ENCODE results near the gene PACS2. TPM values are rescaled to one million over a fixed set of nuclear protein-coding genes. Genes with fewer than 3 reads are reported as not detected.

The PACS2 gene
- polyA plus RNA-seq, 3 donors = 40.6 to 82.1 (median 56.0) TPM

GRCh38 chr14:105307052-105307727 is 7.4 kb upstream of the PACS2 start:
- H3K27ac ChIP-seq (ENCODE audit: low read depth, low read length) = no peak overlapping the region
- WGBS, 3 donors = 85 to 89% (median 87%) methylated on average over 4 of the region's 4 CpGs

- 46 to 95% (median 95%) methylated on average over 8 of the region's 8 CpGs for WGBS, 3 donors
- H3K27ac ChIP-seq (ENCODE audit: low read depth, low read length) = no peak overlapping the region
These were observed 5.2 kb upstream of the PACS2 start for GRCh38 chr14:105309371-105309770.

GRCh38 chr14:105311838-105312237 is 2.7 kb upstream of the PACS2 start:
- WGBS, 3 donors = 80 to 86% (median 84%) methylated on average over 12 of the region's 12 CpGs
- H3K27ac ChIP-seq (ENCODE audit: low read depth, low read length) = no peak overlapping the region

GRCh38 chr14:105312973-105313372 is 1.6 kb upstream of the PACS2 start:
- 90 to 93% (median 91%) methylated on average over 13 of the region's 13 CpGs for WGBS, 3 donors
- H3K27ac ChIP-seq (ENCODE audit: low read depth, low read length) = no peak overlapping the region

- 14 to 19% (median 14%) methylated on average over 43 to 48 of the region's 48 CpGs for WGBS, 3 donors
- H3K27ac ChIP-seq (ENCODE audit: low read depth, low read length) = peak overlapping the region; percentile 77
These were observed 914 bp upstream of the PACS2 start for GRCh38 chr14:105313381-105314286.

GRCh38 chr14:105315211-105315721 is 718 bp downstream of the PACS2 start:
- 0 to 1% (median 1%) methylated on average over 44 to 54 of the region's 54 CpGs for WGBS, 3 donors
- H3K27ac ChIP-seq (ENCODE audit: low read depth, low read length) = no peak overlapping the region

- H3K27ac ChIP-seq (ENCODE audit: low read depth, low read length) = no peak overlapping the region
- 40 to 55% (median 49%) methylated on average over 15 of the region's 15 CpGs for WGBS, 3 donors
These were observed 1.5 kb downstream of the PACS2 start for GRCh38 chr14:105315941-105316576.

- WGBS, 3 donors = 73 to 87% (median 84%) methylated on average over 10 of the region's 10 CpGs
These were observed 2.0 kb downstream of the PACS2 start for GRCh38 chr14:105316577-105316941.

GRCh38 chr14:105316968-105317510 is 2.5 kb downstream of the PACS2 start:
- 52 to 59% (median 53%) methylated on average over 18 of the region's 18 CpGs for WGBS, 3 donors
- H3K27ac ChIP-seq (ENCODE audit: low read depth, low read length) = no peak overlapping the region

More at GRCh38 chr14:105316577-105316941, 2.0 kb downstream of the PACS2 start:
- H3K27ac ChIP-seq (ENCODE audit: low read depth, low read length) = no peak overlapping the region

- no peak overlapping the region for H3K27ac ChIP-seq (ENCODE audit: low read depth, low read length)
- WGBS, 3 donors = 34 to 44% (median 35%) methylated on average over 11 of the region's 11 CpGs
These were observed 3.0 kb downstream of the PACS2 start for GRCh38 chr14:105317546-105317945.

- no peak overlapping the region for H3K27ac ChIP-seq (ENCODE audit: low read depth, low read length)
These were observed 8.4 kb downstream of the PACS2 start for GRCh38 chr14:105322791-105323556.

GRCh38 chr14:105323663-105324062 is 9.1 kb downstream of the PACS2 start:
- 94 to 95% (median 94%) methylated on average over 8 to 13 of the region's 13 CpGs for WGBS, 3 donors

More at GRCh38 chr14:105322791-105323556, 8.4 kb downstream of the PACS2 start:
- 79 to 85% (median 79%) methylated on average over 27 of the region's 27 CpGs for WGBS, 3 donors

GRCh38 chr14:105324080-105324778 is 9.7 kb downstream of the PACS2 start:
- WGBS, 3 donors = 89 to 92% (median 90%) methylated on average over 28 to 30 of the region's 30 CpGs
- H3K27ac ChIP-seq (ENCODE audit: low read depth, low read length) = no peak overlapping the region

More at GRCh38 chr14:105323663-105324062, 9.1 kb downstream of the PACS2 start:
- no peak overlapping the region for H3K27ac ChIP-seq (ENCODE audit: low read depth, low read length)

GRCh38 chr14:105324871-105325270 is 10.3 kb downstream of the PACS2 start:
- 67 to 89% (median 84%) methylated on average over 9 to 12 of the region's 12 CpGs for WGBS, 3 donors
- no peak overlapping the region for H3K27ac ChIP-seq (ENCODE audit: low read depth, low read length)

- H3K27ac ChIP-seq (ENCODE audit: low read depth, low read length) = no peak overlapping the region
- WGBS, 3 donors = 62 to 89% (median 85%) methylated on average over 9 of the region's 9 CpGs
These were observed 10.8 kb downstream of the PACS2 start for GRCh38 chr14:105325303-105325702.

- 82 to 85% (median 85%) methylated on average over 27 of the region's 27 CpGs for WGBS, 3 donors
These were observed 11.4 kb downstream of the PACS2 start for GRCh38 chr14:105325716-105326567.

GRCh38 chr14:105326568-105326867 is 12.0 kb downstream of the PACS2 start:
- no peak overlapping the region for H3K27ac ChIP-seq (ENCODE audit: low read depth, low read length)
- WGBS, 3 donors = 68 to 84% (median 80%) methylated on average over 7 to 9 of the region's 9 CpGs

More at GRCh38 chr14:105325716-105326567, 11.4 kb downstream of the PACS2 start:
- H3K27ac ChIP-seq (ENCODE audit: low read depth, low read length) = no peak overlapping the region
